ENCODE measurements around the gene DLG2.
A peak's percentile ranks its signal among the peaks of the same experiment; 100 is the strongest.

The DLG2 gene

DNA sequence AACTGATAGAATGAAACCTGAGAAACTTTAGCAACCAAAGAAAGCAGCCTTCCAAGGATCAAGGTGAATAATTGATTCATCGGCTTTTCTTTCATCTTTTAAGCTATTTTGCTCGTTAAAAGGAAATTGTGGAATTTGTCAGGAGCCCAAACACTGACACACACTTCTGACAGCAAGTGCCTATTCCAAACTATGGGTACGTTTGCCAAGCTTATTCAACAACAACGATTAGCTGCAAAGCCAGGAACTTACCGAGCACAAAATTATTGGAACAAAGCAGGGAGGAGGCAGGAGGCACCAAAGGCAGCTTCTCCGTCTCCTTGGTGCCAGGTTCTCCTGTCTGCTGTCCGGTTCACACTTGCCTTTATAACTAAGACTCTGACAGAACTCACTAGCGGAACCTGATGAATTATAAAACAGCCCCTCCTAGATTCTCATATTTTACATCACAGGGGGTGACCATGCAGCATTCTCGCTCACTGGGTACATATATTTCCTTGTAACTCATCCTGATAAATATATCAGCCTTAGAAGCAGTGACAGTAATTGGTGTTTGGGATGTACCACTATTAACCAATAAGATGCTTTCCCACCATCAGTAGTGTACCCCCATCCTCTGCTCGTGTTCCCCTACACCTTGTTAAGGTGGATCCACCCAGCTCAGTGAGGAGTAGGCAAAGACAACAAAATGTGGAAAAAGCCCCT is 1945.1 kb downstream of the DLG2 start:
- no peak for DNase-seq

GRCh38 chr11:83681031-83681781 is 1945.9 kb downstream of the DLG2 start:
- no peak for DNase-seq

GRCh38 chr11:83680321-83680720 is 1946.8 kb downstream of the DLG2 start:
- no peak for DNase-seq

- no peak for DNase-seq
Measured at GRCh38 chr11:83678831-83679584, 1948.1 kb downstream of the DLG2 start.

DNA sequence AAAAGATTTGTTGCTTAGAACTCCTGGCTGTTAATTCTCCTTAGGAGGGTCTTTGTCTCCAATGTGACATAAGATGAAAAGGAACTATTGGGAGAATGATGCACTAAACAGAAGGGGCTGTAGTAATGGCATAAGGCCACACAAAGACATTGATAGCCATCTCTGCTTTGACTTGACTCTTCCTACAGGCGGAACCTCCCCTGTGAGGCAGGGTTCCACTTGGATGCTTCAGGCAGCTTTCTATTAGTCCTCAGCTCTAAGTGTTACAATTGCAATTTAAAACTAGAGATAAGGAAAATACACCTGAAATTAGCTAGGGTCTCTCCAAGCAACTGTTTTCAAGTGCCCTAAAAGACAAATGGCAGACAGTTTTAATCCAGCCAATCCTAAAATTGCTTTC is 1949.4 kb downstream of the DLG2 start:
- DNase-seq = no peak

- no peak for DNase-seq
Measured at GRCh38 chr11:83676056-83676601, 1951.0 kb downstream of the DLG2 start.

DNA sequence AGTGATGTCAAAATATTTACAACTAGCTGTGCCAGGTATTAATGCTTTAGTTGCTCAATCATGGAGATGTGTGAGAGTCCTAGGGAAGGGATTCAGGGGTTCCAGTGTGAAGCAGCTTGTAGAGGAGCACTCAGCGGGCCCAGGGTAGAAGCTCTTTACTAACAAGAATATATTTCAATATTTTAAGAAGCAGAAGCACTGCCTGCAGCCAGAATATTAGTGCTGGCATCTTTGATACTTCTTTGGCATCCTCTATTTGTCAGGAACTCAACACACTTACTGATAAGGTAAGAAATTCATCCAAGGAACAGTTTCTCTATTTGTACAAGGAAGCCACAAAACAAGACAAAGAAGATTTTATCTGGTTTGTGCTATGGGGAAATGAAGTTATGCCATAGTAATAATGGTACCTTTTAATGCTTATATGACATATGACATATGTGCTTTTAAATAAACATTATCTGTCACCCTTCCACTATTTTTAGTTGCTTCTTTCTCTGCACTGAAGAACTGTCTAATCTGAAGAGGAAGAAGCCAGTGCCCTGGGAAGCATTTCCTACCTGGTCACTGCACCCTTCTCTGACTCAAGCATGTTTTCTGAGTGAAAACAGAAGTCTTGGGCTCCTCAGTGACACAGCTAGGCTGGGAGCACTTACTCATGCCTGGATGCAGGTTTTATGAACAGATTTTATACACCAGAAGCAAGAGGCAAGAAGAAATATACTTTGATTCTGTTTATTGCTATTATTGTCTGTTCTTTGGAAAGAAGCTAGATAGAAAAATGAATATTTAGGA is 1952.8 kb downstream of the DLG2 start:
- DNase-seq = no peak

DNA sequence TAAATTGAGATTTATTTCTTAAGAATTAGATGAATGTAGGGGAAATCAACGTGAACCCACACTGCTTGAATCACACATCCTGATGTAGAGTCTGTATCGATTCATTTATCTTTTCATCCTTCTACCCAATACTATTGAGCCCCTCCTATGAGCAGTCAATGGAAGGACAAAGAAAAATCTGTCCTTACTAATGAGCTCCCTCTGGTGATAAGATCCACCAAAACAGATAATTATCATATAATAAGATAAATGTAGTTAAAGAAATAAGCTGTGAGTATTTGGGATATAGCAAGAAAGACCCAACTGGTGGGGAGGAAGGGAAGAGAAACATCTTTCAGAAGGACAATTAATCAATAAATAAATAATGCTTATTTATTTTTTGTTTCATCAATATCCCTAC is 1955.9 kb downstream of the DLG2 start:
- peak; percentile 31 for DNase-seq

- no peak for DNase-seq
Measured at GRCh38 chr11:83666149-83666548, 1961.0 kb downstream of the DLG2 start.

- no peak for DNase-seq
Measured at GRCh38 chr11:83663988-83664387, 1963.2 kb downstream of the DLG2 start.

- DNase-seq = no peak
Measured at GRCh38 chr11:83663446-83663845, 1963.7 kb downstream of the DLG2 start.

- DNase-seq = no peak
Measured at GRCh38 chr11:83662494-83662893, 1964.7 kb downstream of the DLG2 start.

- no peak for DNase-seq
Measured at GRCh38 chr11:83661491-83662350, 1965.4 kb downstream of the DLG2 start.

DNA sequence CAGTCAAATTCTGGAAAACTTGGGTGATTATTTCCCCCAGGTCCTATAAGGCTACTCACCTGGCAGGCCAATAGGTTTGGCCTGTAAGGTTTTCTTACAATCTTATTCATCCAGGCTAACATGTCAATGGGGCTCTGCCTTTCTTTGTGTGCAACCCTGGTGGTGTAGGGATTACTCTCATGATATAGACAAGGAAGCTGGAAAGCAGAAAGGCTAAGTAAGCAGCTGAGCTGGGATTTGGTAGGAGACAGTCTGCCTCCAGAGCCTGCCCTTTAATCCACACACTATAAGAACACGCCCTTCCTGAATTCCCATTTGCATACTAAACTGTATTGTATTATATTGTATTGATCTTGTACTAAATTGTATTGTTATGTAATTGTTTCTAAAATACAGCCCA is 1967.7 kb downstream of the DLG2 start:
- no peak for DNase-seq

GRCh38 chr11:83656796-83657330 is 1970.3 kb downstream of the DLG2 start:
- DNase-seq = no peak

GRCh38 chr11:83655976-83656375 is 1971.2 kb downstream of the DLG2 start:
- peak; percentile 45 for DNase-seq

DNA sequence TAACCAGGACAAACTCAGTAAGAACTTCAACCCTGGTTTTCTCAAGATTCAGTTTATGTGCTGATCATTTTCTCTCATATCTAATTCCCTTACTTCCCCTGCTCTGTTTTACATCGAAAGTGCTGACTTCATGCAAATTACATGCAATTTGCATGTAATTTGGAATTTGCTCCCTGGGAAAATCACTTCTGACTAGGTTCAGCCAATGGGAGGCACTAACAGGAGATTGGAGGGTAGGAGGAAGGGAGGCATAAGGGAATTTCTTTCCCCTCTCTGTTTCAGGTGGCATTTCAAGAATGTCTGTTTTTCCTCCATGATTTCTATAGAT is 1977.7 kb downstream of the DLG2 start:
- no peak for DNase-seq

DNA sequence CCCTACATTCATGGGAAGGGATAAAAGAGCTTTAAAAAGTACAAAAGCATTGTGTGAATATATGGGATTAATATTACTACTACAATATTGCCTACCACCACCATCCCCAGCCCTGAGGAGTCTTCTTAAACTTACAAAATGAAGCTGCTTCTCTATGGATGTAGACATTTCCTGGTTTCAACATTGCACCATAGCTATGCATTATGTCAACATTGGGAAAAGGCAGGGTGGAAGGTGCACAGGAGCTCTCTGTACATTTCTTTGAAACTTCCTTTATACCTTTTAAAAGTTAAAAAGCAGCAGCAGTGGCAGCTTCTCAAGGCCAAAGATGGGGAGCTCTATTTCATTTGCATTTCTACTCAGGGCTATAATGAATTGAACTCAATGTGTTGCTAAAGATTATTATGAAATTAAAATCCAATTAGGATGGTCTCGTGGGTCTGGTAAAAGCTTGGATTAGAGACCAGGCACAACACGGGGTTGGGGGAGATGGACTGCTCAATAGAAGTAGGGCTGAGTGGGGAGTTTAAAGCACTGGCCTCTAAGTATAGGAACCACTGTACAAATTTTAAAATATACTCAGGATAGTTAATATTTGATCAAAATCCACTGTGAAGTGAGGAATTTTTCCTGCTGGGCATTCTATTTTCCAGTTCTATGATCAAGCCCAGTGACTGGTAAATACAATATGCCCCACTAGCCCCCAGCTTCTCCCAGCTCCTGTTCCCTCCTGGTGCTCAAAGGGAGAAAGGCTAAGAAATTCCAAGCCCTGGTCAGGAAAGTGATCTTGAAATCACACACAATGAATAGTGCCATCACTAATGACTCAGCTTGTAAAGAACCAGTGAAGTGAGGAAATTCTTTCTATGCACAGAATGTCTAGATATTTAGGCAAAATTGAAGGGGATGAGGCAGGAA is 1978.3 kb downstream of the DLG2 start:
- no peak for DNase-seq

- no peak for DNase-seq
Measured at GRCh38 chr11:83645561-83645960, 1981.6 kb downstream of the DLG2 start.

GRCh38 chr11:83643115-83643514 is 1984.0 kb downstream of the DLG2 start:
- no peak for DNase-seq

Data from NCI-H1694 (cell line).